OCI-M2 (cell line): ENCODE data around the gene DNAH3.
"Not testable (repeated sequence)": the region's sequence is repeated elsewhere in the genome, so short reads cannot be mapped to it uniquely, and the experiment has no call there.

Experiments used
- DNase-seq: peaks from one replicate; lab custom pipeline; 2025; ENCODE audit not compliant: unreplicated experiment; lab: John Stamatoyannopoulos, UW

The DNAH3 gene

GRCh38 chr16:21021316-21021715 lies 129.3 kb downstream of the DNAH3 start:
- no peak for DNase-seq

DNA sequence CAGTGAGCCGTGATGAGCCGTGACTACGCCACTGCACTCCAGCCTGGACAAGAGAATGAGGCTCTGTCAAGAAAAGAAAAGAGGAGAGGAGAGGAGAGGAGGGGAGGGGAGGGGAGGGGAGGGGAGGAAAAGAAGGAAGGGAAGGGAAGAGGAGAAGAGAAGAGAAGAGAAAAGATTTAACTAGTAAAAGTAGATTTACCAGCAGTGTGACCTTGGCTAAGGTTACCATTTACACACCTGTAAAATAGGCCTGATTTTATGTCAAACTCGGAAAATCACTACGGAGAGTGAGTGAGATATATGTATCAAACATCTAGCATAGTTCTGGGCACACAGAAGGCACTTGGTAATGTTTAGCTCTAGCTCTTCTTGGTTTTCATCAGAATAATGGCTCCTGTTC lies 140.8 kb downstream of the DNAH3 start:
- DNase-seq, result no peak

DNA sequence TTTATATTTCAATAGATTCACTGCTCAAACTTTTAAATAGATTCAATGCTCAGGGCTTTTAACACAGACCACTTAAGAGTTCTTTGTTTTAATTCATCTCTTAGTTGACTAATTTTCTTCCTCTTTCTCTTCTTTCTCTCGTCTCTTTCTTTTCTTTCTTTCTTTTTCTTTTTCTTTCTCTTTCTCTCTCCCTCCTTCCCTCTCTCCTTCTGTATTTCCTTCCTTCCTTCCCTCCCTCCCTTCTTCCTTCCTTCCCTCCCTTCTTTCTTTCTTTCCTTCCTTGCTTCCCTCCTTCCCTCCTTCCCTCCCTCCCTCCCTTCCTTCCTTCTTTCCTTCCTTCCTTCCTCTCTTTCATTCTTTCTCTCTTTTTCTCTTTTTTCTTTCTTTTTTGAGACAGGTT lies 145.6 kb downstream of the DNAH3 start:
- no peak for DNase-seq

GRCh38 chr16:21001262-21001661 lies 149.4 kb downstream of the DNAH3 start:
- no peak for DNase-seq

DNA sequence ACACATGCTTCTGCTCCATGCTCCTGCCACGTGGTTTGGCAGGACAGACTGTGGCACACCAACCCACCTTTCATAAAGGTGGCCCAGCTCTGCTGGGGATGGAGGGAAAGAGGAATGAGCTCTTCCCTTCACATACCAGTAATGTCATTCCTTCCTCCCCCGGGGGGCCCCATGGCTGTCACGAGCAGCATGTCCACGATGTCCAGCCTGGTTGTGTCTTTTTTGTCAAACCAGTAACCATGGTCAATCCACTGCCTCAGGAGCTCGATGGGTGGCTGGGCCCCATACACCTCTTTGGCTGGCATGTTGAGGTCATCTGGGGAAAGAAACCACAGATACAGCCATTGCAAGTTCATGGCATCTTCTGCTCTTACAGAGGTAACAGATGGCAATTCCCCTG lies 153.5 kb downstream of the DNAH3 start:
- no peak for DNase-seq

DNA sequence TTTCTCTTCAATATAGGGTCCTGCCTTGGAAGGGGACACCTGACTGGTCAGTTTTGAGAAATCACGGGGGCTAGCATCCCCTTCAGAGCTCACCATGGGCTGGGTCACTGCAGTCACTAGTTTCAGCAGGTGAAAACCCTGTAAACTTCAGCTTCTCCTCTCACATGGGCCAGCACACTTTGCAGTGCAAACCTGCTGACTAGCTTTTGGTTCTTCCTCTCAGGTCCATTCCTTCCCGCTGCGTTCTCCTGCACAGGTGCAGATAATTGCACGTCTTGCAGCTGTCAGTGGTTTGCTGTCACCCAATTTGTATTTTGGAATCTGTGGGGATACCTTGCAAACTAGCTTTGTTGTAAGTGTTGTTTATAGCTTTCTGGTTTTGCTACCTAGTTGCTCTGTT lies 154.9 kb downstream of the DNAH3 start:
- DNase-seq, result no peak

- DNase-seq, result not testable (repeated sequence)
Measured at GRCh38 chr16:20989496-20990070, 161.1 kb downstream of the DNAH3 start.

- no peak for DNase-seq
Measured at GRCh38 chr16:20987049-20987448, 163.6 kb downstream of the DNAH3 start.

- no peak for DNase-seq
Measured at GRCh38 chr16:20984019-20984418, 166.6 kb downstream of the DNAH3 start.

- DNase-seq, result no peak
Measured at GRCh38 chr16:20976576-20976975, 174.1 kb downstream of the DNAH3 start.

DNA sequence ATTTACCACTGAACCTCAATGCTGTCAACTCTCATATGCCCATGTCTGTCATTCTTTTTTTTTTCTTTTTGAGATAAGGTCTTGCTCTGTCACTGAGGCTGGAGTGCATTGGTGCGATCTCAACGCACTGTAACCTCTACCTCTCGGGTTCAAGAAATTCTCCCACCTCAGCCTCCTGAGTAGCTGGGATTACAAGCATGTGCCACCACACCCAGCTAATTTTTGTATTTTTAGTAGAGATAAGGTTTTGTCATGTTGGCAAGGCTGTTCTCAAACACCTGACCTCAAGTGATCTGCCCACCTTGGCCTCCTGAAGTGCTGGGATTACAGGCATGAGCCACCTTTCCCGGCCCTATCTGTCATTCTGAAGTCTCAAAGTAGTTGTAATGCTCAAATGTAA lies 177.4 kb downstream of the DNAH3 start:
- DNase-seq, result not testable (repeated sequence)

GRCh38 chr16:20971401-20971800 lies 179.2 kb downstream of the DNAH3 start:
- DNase-seq, result no peak

DNA sequence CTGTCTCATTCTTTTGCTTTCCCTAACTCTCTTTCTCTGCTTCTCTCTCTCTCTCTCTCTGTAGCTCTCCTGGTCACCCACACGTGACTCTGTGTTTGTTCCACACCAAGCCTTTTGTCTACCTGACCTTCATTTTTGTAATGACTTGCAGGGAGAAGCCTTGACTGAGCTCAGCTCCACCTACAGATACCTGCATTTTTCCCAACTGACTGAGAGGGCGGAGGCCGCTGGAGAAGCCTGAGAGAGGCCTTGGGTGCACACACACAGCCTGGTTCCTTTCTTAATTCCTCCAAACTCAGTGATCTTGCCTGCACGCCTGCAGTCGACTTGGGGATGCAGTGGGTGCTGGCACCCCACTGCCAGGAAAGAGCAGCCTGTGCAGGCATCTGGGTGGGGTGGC lies 181.3 kb downstream of the DNAH3 start:
- no peak for DNase-seq

DNA sequence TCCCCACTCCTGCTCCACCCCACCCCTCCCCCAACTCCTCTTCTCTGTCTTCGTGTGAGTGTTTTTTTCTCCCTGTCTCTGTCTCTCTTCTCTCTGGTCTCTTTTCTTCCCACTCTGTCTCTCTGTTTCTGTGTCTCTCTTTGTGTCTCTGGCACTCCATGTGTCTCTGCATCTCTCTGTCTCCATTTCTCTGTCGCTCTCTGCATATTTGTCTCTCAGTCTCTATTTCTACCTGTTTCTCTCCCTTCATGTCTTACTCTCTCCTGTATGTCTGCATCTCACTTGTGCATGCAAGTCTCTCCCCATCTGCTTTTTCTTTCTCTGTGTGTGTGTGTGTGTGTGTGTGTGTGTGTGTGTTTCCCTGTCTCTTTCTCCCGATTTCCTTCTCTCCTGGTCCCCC lies 181.9 kb downstream of the DNAH3 start:
- DNase-seq, result no peak

DNA sequence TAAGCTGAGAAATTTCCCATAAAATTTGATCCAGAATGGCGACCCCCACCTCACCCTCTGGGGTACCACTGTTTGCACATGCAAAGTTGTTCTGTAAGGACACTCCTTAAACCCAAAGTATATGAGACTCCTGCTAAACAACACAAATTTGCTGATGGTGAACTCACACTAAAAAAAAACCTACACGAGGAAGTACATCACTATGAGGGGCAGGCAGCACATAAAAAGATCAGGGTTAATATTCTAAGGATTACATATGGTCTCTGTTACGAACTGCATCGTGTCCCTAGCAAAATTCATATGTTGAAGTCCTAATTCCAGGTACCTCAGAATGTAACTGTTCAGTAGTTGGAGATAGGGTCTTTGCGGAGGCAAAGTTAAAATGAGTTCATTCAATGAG lies 189.7 kb downstream of the DNAH3 start:
- no peak for DNase-seq

- no peak for DNase-seq
Measured at GRCh38 chr16:20957153-20957552, 193.5 kb downstream of the DNAH3 start.

- DNase-seq, result no peak
Measured at GRCh38 chr16:20956319-20956718, 194.3 kb downstream of the DNAH3 start.

GRCh38 chr16:20954574-20954973 lies 196.1 kb downstream of the DNAH3 start:
- no peak for DNase-seq

DNA sequence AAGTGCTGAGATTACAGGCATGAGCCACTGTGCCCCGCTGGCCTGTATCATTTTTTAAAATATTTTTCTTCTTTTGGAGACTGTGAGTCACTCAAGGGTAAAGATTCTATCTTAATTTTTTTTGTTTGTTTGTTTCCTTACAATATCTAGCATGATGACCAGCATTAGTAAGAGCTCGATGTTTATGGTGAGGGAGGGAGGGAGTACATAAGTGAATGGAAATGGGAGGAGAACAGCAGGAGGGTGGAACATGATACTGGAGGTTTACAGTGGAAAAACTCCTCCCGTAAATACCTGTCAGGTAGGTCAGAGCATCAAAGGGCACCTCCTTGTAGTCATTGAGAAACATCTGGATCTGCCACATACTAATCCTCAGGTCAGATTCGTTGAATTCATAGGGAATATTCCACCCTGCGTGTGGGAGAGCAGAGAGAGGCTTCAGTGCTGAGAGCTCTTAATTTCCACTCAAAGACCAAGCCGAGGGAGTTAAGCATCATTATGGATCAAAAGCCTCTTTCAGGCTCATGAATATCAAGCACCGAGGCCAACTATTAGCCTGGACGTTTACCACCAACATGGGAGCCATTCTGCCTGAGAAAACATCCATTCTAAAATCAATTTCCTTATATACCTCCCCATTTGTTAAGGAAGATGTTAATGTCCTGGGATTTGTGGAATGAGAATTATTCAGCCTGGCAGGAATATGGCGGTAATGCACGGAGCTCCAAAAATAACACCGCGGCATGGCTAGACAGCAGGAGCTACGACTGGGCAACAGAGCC lies 198.3 kb downstream of the DNAH3 start:
- DNase-seq, result no peak

DNA sequence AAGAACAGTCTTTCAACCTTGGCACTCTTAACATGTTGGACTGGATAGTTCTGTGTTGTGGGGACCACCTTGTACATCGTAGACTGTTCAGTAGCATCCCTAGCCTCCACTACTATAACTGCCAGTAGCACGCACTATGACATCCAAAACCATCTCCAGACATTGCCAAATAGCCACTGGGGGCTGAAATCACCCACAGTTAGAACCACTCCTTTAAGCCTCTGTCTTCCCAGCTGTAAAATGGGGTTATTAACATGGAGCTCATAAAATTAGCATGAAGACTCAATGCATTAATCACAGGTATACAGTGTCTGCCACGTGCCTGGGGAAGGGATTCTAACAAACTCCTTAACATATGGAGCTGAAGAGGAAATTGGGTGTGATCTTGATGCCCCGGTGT lies 200.4 kb downstream of the DNAH3 start:
- no peak for DNase-seq

DNA sequence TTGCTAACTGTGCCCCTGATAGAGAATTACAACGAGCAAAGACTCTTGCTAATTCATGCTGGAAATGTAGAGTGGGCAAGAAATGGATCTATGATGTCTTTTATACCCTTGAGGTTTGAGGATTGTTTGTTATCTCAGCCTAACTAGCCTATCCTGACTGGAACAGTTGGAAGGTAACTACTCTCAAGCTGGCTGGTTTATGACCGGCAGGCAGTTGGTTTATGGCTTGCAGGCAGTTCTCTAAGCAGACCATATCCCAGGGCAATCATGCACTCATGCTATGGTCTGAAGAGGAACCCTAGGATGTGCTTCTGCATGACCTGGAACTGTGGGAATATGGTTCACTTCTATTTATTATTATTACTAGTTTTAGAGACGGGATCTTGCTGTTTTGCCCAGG lies 201.0 kb downstream of the DNAH3 start:
- no peak for DNase-seq

- no peak for DNase-seq
Measured at GRCh38 chr16:20948444-20948843, 202.2 kb downstream of the DNAH3 start.
